ENCODE measurements around the gene TMEM141.

Gene TMEM141

DNA sequence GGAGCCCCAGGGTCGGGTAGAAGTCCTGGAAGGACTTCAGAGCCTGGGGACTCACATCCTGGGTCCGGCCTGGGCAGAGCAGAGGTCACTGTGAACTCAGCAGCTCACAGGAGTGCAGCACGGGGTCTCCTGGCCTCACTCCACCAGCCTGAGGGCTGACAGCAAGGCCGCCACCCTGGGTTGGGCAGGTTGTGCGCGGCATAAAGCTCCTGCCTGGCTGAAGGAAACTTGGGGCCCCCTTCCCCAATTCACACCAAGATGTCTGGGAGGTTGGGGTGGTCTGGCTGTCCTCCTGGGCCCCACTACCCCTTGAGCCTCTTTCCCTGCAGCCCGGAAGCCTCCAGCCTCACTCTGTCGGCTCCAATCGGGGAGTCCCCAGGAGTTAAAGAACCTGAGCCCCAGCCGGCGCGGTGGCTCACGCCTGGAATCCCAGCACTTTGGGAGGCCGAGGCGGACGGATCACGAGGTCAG is 28.9 kb upstream of the TMEM141 start:
- TF ChIP-seq CTCF (conservative IDR thresholded peaks at IDR 0.05) = no peak
- no peak overlapping the region for H3K27ac ChIP-seq

GRCh38 chr9:136762915-136763648 is 28.1 kb upstream of the TMEM141 start:
- no peak for TF ChIP-seq CTCF (conservative IDR thresholded peaks at IDR 0.05)

GRCh38 chr9:136763649-136764035 is 27.5 kb upstream of the TMEM141 start:
- H3K27ac ChIP-seq = no peak overlapping the region; the same call in 1 of the 2 replicates
- no peak for TF ChIP-seq CTCF (conservative IDR thresholded peaks at IDR 0.05)

More at GRCh38 chr9:136762915-136763648, 28.1 kb upstream of the TMEM141 start:
- H3K27ac ChIP-seq = no peak overlapping the region; the same call in 1 of the 2 replicates

- peak within 1 kb of the TSS; percentile 50; the same call in 1 of the 2 replicates for H3K27ac ChIP-seq
- no peak for TF ChIP-seq CTCF (conservative IDR thresholded peaks at IDR 0.05)
Measured at GRCh38 chr9:136764301-136764891, 26.7 kb upstream of the TMEM141 start, which contains the start of gene LCN15. Gene LCN15 (minus strand): TSS chr9:136764518. CDS start chr9:136764488, 30 bp downstream.

DNA sequence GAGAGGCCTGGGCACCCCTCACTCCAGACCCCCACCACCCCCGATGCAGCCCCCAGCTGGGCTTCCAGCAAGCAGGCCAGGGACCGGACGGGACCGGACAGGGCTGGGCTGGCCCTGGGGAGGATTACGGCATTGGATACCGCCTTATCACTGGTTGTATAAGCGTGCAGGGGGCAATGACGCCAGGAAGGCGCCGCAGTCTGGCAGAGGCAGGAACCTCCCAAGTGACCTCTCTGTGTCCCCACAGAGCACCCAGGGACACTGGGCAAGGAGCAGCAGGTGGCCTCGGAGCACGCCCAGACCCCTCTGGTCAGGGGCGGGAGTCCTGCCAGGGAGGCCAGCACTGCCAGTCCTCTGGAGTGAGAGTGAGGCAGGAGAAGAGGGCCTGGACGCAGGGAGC is 26.1 kb upstream of the TMEM141 start:
- no peak for TF ChIP-seq CTCF (conservative IDR thresholded peaks at IDR 0.05)
- H3K27ac ChIP-seq = 0 out of 2 replicates have a peak overlapping the region, but pooled peaks have one; percentile 50

- peak overlapping the region; percentile 50 for H3K27ac ChIP-seq
Measured at GRCh38 chr9:136765745-136766409, 25.3 kb upstream of the TMEM141 start.

DNA sequence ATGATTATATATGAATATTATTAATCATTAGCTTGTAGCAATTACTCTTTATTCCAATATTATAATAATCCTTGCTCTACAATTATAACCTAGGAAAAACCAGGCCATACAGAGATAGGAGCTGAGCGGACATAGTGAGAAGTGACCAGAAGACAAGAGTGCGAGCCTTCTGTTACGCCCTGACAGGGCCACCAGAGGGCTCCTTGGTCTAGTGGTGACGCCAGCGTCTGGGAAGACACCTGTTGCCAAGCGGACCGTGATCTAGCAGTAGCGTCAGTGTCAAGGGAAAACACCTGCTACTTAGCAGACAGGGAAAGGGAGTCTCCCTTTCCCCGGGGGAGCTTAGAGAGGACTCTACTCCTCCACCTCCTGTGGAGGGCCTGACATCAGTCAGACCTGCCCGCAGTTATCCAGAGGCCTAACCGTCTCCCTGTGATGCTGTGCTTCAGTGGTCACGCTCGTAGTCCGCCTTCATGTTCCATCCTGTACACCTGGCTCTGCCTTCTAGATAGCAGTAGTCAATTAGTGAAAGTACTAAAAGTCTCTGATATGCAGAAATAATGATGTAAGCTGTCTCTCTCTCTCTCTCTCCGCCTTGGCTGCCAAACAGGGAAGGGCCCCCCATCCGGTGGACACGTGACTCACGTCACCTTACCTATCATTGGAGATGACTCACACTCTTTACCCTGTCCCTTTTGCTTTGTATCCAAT is 24.6 kb upstream of the TMEM141 start:
- TF ChIP-seq CTCF (conservative IDR thresholded peaks at IDR 0.05) = peak; percentile 61
- peak overlapping the region; percentile 50 for H3K27ac ChIP-seq

All from VCaP (cell line).